H1 (cell line): ENCODE measurements around the gene GAS2L1. TPM values are rescaled to one million over a fixed set of nuclear protein-coding genes. Genes with fewer than 3 reads are reported as not detected.

Experiments
- CBX5 ChIP-seq: fragments of 300-800, 300-1000 bp; sonication (generic); IDR thresholded peaks from 2 replicates; pipeline ENCODE4 v1.7.1; 2016; ENCODE audit warnings: antibody characterized with exemption, low read length, low read depth
- EP300 ChIP-seq, 2 experiments: IDR thresholded peaks; 1 replicate in 1 of 2; 2 replicates in 1 of 2; pipeline ENCODE4 v1.6.1; 2011 to 2012; ENCODE audit warnings: low read depth in 2 of 2, low read length in 2 of 2, mild to moderate bottlenecking in 2 of 2, borderline replicate concordance in 1 of 2, inconsistent platforms in 1 of 2, moderate library complexity in 1 of 2
- FOSL1 ChIP-seq: IDR thresholded peaks from 2 replicates; pipeline ENCODE4 v1.6.1; 2011; ENCODE audit warnings: mild to moderate bottlenecking, low read depth, low read length, moderate library complexity; ENCODE audit not compliant: insufficient read depth
- RXRA ChIP-seq: IDR thresholded peaks from 2 replicates; pipeline ENCODE4 v1.6.1; 2011; ENCODE audit warnings: low read depth, mild to moderate bottlenecking, low read length, moderate library complexity; ENCODE audit not compliant: insufficient read depth
- SRF ChIP-seq: IDR thresholded peaks from 2 replicates; pipeline ENCODE4 v1.6.1; 2011; ENCODE audit warnings: mild to moderate bottlenecking, low read depth, low read length, moderate library complexity
- polyA plus RNA-seq, 7 experiments: library from polyadenylated mRNA; depleted of rRNA in 3 of 7; stranded (reverse) in 5 of 7; unstranded in 2 of 7; fragments of >200 nt in 5 of 7; fragments of 200-250 nt in 2 of 7; gene quantifications; 1 replicate in 5 of 7; 2 replicates in 1 of 7; 4 replicates in 1 of 7; pipeline versions ENCODE4 v1.2.1 to v1.2.3, GENCODE V29; 2011 to 2013; ENCODE audit warnings: missing spikeins in 2 of 7, mixed read lengths in 2 of 7
- total RNA-seq: library from RNA; stranded (reverse); fragmentation: NEBNext Ultra II Directional; extraction: Animal tissue kit (Norgen Biotek cat#: 25700); gene quantifications from 2 replicates; pipeline ENCODE4 v1.2.1, GENCODE V29; 2021

The GAS2L1 gene
- total and polyA plus RNA-seq, 2 of the 8 experiments (the other 6 are each of a cell fraction or from before 2014, with no cell fraction given), result 3.6 to 10.1 TPM

GRCh38 chr22:29334696-29335344, 28.4 kb downstream of the GAS2L1 start (continued):
- TF ChIP-seq SRF (no peak), CBX5 (no peak), RXRA (no peak), FOSL1 (no peak), EP300 (IDR thresholded peaks at IDR 0.05; ENCODE audit: borderline replicate concordance in 1 of 2, low read depth in 2 of 2, low read length in 2 of 2) (no peak)
- TF ChIP-seq, all 59 proteins: peak for 0
